Kidney epithelial cell (primary cell): ENCODE measurements around the gene FCRLA. TPM values are rescaled to one million over a fixed set of nuclear protein-coding genes. Genes with fewer than 3 reads are reported as not detected.

Experiments used
- DNase-seq: peaks from one replicate; pipeline ENCODE4 v3.0.0-alpha.2; 2010; ENCODE audit warnings: low read depth
- H3K27me3 ChIP-seq: 2 replicates; pipeline ENCODE4 v1.6.0; 2011; ENCODE audit warnings: low read length; ENCODE audit not compliant: control insufficient read depth, insufficient read depth
- H3K36me3 ChIP-seq: 2 replicates; pipeline ENCODE4 v1.5.1; 2011; ENCODE audit warnings: low read length; ENCODE audit not compliant: control insufficient read depth, insufficient read depth
- H3K4me3 ChIP-seq: 2 replicates; pipeline ENCODE4 v1.5.1; 2011; ENCODE audit warnings: low read depth, mild to moderate bottlenecking, control low read depth, low read length
- total RNA-seq: library from RNA; depleted of rRNA; stranded (reverse); fragments of >200 nt; gene quantifications from 2 replicates; pipeline ENCODE4 v1.2.3, GENCODE V29; 2015
- TF ChIP-seq, protein P1 (sequence below): IDR thresholded peaks from 2 replicates; pipeline ENCODE4 v1.5.1; 2011; ENCODE audit warnings: mild to moderate bottlenecking, moderate library complexity, low read length, control low read depth, inconsistent platforms; ENCODE audit not compliant: insufficient read depth, poor library complexity, severe bottlenecking

Gene FCRLA
- total RNA-seq, 1 donor from 2014 or later = 0.88 TPM

DNA sequence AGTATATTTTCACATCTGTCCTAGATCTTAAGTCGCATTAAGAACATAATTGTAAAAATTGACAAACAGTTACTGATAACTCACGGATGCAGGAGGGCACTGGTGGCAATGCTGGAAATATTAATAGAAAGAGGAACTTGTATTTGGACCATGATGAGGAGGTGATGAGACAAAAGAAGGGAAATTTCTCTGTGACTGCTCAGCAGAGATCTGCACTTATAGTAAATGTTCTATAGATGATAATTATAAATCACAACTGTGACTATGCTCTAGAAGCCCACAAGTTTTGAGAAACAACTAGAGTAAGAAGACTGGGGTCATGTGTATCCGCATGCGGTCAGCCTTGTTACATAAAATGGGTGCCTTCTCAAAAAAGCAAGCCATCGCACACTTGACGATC, 33.9 kb downstream of the FCRLA start:
- DNase-seq = no peak
- Histone ChIP-seq H3K36me3 (no peaks in the 10 kb centered on the region), H3K27me3 (no peaks in the 10 kb centered on the region), H3K4me3 (no peak overlapping the region)
- TF ChIP-seq, protein P1, sequence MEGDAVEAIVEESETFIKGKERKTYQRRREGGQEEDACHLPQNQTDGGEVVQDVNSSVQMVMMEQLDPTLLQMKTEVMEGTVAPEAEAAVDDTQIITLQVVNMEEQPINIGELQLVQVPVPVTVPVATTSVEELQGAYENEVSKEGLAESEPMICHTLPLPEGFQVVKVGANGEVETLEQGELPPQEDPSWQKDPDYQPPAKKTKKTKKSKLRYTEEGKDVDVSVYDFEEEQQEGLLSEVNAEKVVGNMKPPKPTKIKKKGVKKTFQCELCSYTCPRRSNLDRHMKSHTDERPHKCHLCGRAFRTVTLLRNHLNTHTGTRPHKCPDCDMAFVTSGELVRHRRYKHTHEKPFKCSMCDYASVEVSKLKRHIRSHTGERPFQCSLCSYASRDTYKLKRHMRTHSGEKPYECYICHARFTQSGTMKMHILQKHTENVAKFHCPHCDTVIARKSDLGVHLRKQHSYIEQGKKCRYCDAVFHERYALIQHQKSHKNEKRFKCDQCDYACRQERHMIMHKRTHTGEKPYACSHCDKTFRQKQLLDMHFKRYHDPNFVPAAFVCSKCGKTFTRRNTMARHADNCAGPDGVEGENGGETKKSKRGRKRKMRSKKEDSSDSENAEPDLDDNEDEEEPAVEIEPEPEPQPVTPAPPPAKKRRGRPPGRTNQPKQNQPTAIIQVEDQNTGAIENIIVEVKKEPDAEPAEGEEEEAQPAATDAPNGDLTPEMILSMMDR = no peak

DNA sequence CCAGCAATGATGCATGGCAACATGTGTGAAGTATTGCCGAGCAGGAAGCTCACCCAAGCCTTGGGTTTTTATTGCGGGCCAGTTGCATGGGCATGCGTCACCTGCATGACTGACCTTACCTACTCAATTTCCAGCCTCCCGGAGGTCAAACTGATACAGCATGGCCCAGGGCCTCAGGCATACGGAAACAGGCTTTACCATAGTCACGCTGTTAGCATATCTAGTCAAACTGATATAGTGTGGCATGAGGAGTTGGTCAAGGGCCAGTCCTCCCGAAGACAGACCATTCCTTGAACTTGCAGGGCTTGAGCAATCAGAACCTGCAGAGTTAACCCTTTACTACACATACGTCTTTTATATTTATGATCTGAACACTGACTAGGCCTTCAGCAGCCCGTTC, 36.2 kb downstream of the FCRLA start:
- Histone ChIP-seq H3K36me3 (no peaks in the 10 kb centered on the region), H3K4me3 (no peak overlapping the region), H3K27me3 (no peaks in the 10 kb centered on the region)
- DNase-seq = no peak
- TF ChIP-seq, protein P1 = no peak

DNA sequence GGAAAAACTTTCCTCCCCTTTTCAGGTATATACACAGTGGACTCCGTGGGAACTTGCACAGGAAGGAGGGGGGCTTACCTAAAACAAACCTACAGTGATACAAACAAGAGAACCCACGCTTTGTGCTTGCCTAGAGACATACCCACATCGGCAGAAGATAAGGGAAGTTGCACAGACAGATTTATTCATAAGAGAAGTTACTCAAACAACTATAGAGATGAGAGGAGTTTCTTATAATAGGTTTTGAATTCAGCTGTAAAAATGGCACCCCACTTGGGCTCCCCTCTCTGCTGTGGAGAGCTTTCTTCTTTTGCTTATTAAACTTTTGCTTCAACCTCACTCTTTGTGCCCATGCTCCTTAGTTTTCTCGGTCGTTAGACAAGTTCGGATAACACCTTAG, 40.8 kb downstream of the FCRLA start:
- Histone ChIP-seq H3K4me3 (no peak overlapping the region), H3K27me3 (no peaks in the 10 kb centered on the region), H3K36me3 (no peaks in the 10 kb centered on the region)
- TF ChIP-seq, protein P1 = no peak
- no peak for DNase-seq

DNA sequence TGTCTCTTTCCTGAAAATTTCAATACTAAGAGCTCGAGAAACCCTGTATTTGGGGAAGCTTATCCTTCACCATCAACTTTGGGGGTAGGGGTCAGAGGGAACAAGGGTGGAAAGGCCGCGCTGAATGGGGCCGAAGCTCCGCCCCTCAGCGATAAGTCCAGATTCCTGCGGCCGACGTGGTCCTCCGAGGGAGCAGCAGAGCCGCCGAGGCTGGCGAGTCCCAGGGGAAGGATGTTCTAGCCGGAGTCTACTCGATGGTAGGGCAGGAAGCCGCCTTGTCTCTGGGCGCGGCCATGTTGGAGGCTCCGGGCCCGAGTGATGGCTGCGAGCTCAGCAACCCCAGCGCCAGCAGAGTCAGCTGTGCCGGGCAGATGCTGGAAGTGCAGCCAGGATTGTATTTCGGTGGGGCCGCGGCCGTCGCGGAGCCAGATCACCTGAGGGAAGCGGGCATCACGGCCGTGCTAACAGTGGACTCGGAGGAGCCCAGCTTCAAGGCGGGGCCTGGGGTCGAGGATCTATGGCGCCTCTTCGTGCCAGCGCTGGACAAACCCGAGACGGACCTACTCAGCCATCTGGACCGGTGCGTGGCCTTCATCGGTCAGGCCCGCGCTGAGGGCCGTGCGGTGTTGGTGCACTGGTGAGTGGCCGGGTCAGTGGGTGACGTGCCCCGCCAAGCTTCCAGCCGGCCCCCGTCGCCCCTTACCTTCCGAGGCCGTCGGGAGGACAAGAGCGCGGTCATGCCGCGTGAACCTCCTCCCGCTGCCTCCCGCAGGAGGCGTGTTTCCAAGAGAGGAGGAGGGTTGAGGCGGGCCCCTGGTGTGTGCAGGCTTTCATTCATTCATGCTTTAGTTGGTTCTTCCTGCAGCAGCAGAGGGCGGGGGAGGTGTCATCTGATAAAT, 42.7 kb downstream of the FCRLA start, which contains the start of gene DUSP12:
TSS of gene DUSP12 (plus strand) at position 278 of the 899 bp plus-strand sequence. CDS start at position 294, 16 bp downstream.
- TF ChIP-seq, protein P1 = peak; percentile 36
- DNase-seq = peak; percentile 86
- H3K27me3 ChIP-seq = no peaks in the 10 kb centered on the region
- H3K36me3 ChIP-seq = no peaks in the 10 kb centered on the region
- peak within 1 kb of the TSS; percentile 88 for H3K4me3 ChIP-seq

DNA sequence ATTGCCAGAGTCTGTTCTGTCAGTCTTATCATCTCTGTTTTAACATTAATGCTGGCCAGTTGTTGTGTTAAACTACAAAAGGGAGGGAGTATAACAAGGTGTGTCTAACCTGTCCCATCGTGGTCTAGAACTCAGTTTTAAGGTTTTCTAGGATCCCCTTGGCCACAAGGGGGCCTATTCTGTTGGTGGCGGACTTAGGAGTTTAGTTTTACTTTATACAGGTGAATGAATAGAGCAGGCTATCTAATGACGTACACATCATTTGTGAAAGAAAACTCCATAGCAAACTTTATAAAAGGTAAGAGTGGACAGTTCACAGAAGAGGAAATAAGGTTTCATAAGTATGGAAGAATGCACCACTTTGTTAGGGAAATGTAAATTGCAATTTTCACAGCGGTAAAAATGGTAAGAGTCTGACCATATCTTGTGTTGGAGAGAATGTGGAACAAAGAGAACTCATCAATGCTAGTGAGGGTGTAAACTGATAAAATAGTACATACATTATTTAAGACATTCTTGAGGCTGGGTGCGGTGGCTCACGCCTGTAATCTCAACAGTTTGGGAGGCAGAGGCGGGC, 56.6 kb downstream of the FCRLA start:
- Histone ChIP-seq H3K4me3 (no peak overlapping the region), H3K36me3 (no peaks in the 10 kb centered on the region), H3K27me3 (no peaks in the 10 kb centered on the region)
- no peak for DNase-seq
- TF ChIP-seq, protein P1 = peak; percentile 67

Other genes starting within 250 kb of the FCRLA start
- 0.04 and 0.48 TPM in 2 replicates for gene FCGR2A, start 201.8 kb upstream of the FCRLA start, total RNA-seq
- 0.84 TPM in 1 of 2 replicates, not detected in the other for gene HSPA6, start 182.7 kb upstream of the FCRLA start, total RNA-seq
- gene FCGR3A, start 157.4 kb upstream of the FCRLA start, total RNA-seq = 0.79 TPM in 1 of 2 replicates, not detected in the other
- not detected in 2 replicates for gene FCGR3B, start 76.1 kb upstream of the FCRLA start, total RNA-seq
- gene FCGR2B, start 44.1 kb upstream of the FCRLA start, total RNA-seq = not detected in 2 replicates
- gene FCRLB, start 14.3 kb downstream of the FCRLA start, total RNA-seq = 1.1 and 2.6 TPM in 2 replicates
- gene DUSP12, start 42.6 kb downstream of the FCRLA start, total RNA-seq = 48.0 and 49.7 TPM in 2 replicates
- gene ATF6, start 59.1 kb downstream of the FCRLA start, total RNA-seq = 38.6 and 41.1 TPM in 2 replicates